Activated CD8-positive, alpha-beta T cell treated with anti-CD3 and anti-CD28 coated beads for 36 hours (primary cell): ENCODE measurements around the gene B4GALT5. TPM values are rescaled to one million over a fixed set of nuclear protein-coding genes. Genes with fewer than 3 reads are reported as not detected.
"Not testable (repeated sequence)": the region's sequence is repeated elsewhere in the genome, so short reads cannot be mapped to it uniquely, and the experiment has no call there.

Source experiments
- ATAC-seq: fragments of 200-7000 bp; cut with Tn5 transposase; one replicate; pipeline ENCODE4 v1.10.0; 2021; ENCODE audit warnings: mild to moderate bottlenecking, moderate library complexity
- CTCF ChIA-PET: fragments of 350-600 bp; sonication (Branson Sonifier 250); formaldehyde crosslinking; loops from one replicate; lab custom pipeline; 2021; ENCODE audit warnings: antibody characterized with exemption; lab: Charles Lee
- POLR2A ChIA-PET: fragments of 350-600 bp; sonication (Branson Sonifier 250); formaldehyde crosslinking; loops from one replicate; lab custom pipeline; 2021; ENCODE audit warnings: antibody characterized with exemption; lab: Charles Lee
- DNase-seq: peaks from one replicate; pipeline ENCODE4 v3.0.0-alpha.2; 2020
- H3K27ac Mint-ChIP-seq: one replicate; pipeline ENCODE4 v1.8.0; 2021; ENCODE audit warnings: mild to moderate bottlenecking, mixed read lengths
- H3K27me3 Mint-ChIP-seq: one replicate; pipeline ENCODE4 v1.8.0; 2021; ENCODE audit warnings: mixed read lengths
- H3K36me3 Mint-ChIP-seq: one replicate; pipeline ENCODE4 v1.8.0; 2021; ENCODE audit warnings: low read depth, mixed read lengths
- H3K4me1 Mint-ChIP-seq: one replicate; pipeline ENCODE4 v1.8.0; 2021; ENCODE audit warnings: low read depth, mixed read lengths
- H3K4me3 Mint-ChIP-seq: one replicate; pipeline ENCODE4 v1.8.0; 2021; ENCODE audit warnings: mild to moderate bottlenecking, moderate library complexity, mixed read lengths
- H3K9me3 Mint-ChIP-seq: one replicate; pipeline ENCODE4 v1.8.0; 2021; ENCODE audit warnings: mixed read lengths
- CTCF ChIP-seq: fragments of 200-600 bp; IDR thresholded peaks from one replicate; pipeline ENCODE4 v1.8.0; 2022; ENCODE audit warnings: antibody characterized with exemption, mild to moderate bottlenecking
- intact Hi-C: fragments of 100-400 bp; cut with micrococcal nuclease; formaldehyde crosslinking; loops from one replicate; pipeline ENCODE4 v1.10.0; 2022
- total RNA-seq, 2 experiments: library from RNA; stranded (reverse); gene quantifications; one replicate each; pipeline ENCODE4 v1.2.3, GENCODE V29; 2021

The B4GALT5 gene
- total RNA-seq, 2 experiments from 2014 or later = 16.5 to 16.8 TPM

GRCh38 chr20:49672096-49672664 is 41.5 kb downstream of the B4GALT5 start:
- no peak overlapping the region for H3K4me3 Mint-ChIP-seq
- no peaks in the 10 kb centered on the region for H3K9me3 Mint-ChIP-seq
- peaks cover 63% of the 10 kb centered on the region for H3K4me1 Mint-ChIP-seq
- H3K36me3 Mint-ChIP-seq = no peaks in the 10 kb centered on the region
- no peak for DNase-seq
- H3K27me3 Mint-ChIP-seq = no peaks in the 10 kb centered on the region
- intact Hi-C loops = no loop called here
- H3K27ac Mint-ChIP-seq = no peak overlapping the region
- ATAC-seq = no peak
- ChIA-PET POLR2A (interaction anchor here (0.6 kb wide), 1 partner anchor 17 kb away, joined by 3 read pairs; no protein-coding TSS in a partner anchor), CTCF (interaction anchor here (1.4 kb wide), 1 partner anchor 14 kb away, joined by 4 read pairs; no protein-coding TSS in a partner anchor)
- TF ChIP-seq CTCF = no peak

- ChIA-PET CTCF (interaction anchor here (1.4 kb wide), 1 partner anchor 13 kb away, joined by 4 read pairs; no protein-coding TSS in a partner anchor), POLR2A (interaction anchor here (0.6 kb wide), 1 partner anchor 18 kb away, joined by 3 read pairs; no protein-coding TSS in a partner anchor)
- no peak for DNase-seq
- Mint-ChIP-seq H3K27me3 (no peaks in the 10 kb centered on the region), H3K4me1 (peaks cover 62% of the 10 kb centered on the region), H3K36me3 (no peaks in the 10 kb centered on the region), H3K27ac (no peak overlapping the region), H3K4me3 (no peak overlapping the region), H3K9me3 (no peaks in the 10 kb centered on the region)
- no peak for ATAC-seq
- intact Hi-C loops = no loop called here
- TF ChIP-seq CTCF = no peak
These were observed 42.2 kb downstream of the B4GALT5 start for GRCh38 chr20:49671433-49671832.

- peak; percentile 38 for DNase-seq
- peak; percentile 67 for ATAC-seq
- ChIA-PET CTCF (interaction anchor here (0.6 to 2.4 kb wide), 7 partner anchors 9 to 219 kb away, joined by 3 to 11 read pairs (median 5); no protein-coding TSS in a partner anchor), POLR2A (interaction anchor here (0.7 to 3.2 kb wide), 9 partner anchors 10 to 186 kb away, joined by 3 to 26 read pairs (median 4); partner anchors contain the start of gene B4GALT5)
- intact Hi-C loops = loop anchor here (5.0 kb wide), 1 partner anchor 43 kb away; the partner anchor contains the start of gene B4GALT5
- Mint-ChIP-seq H3K4me1 (peaks cover 54% of the 10 kb centered on the region), H3K36me3 (no peaks in the 10 kb centered on the region), H3K27ac (peak overlapping the region; percentile 39), H3K9me3 (no peaks in the 10 kb centered on the region), H3K4me3 (peak overlapping the region; percentile 43), H3K27me3 (no peaks in the 10 kb centered on the region)
- no peak for TF ChIP-seq CTCF
These were observed 44.0 kb downstream of the B4GALT5 start for GRCh38 chr20:49669601-49670189.

- DNase-seq, H3K9me3 Mint-ChIP-seq, ATAC-seq, H3K36me3 Mint-ChIP-seq, H3K27me3 Mint-ChIP-seq: not testable (repeated sequence)
- Mint-ChIP-seq H3K4me1 (peaks cover 53% of the 10 kb centered on the region), H3K27ac (peak overlapping the region; percentile 13), H3K4me3 (peak overlapping the region; percentile 43)
- ChIA-PET POLR2A (interaction anchor here (0.6 to 3.2 kb wide), 12 partner anchors 10 to 187 kb away, joined by 3 to 26 read pairs (median 4); partner anchors contain the start of gene B4GALT5), CTCF (interaction anchor here (0.6 to 2.4 kb wide), 10 partner anchors 10 to 220 kb away, joined by 3 to 11 read pairs (median 3); no protein-coding TSS in a partner anchor)
- intact Hi-C loops = loop anchor here (5.0 kb wide), 1 partner anchor 43 kb away; the partner anchor contains the start of gene B4GALT5
These were observed 44.8 kb downstream of the B4GALT5 start for GRCh38 chr20:49668878-49669195.

- no peaks in the 10 kb centered on the region for H3K36me3 Mint-ChIP-seq
- peaks cover 49% of the 10 kb centered on the region for H3K4me1 Mint-ChIP-seq
- ATAC-seq = peak; percentile 85
- ChIA-PET POLR2A (interaction anchor here (0.6 to 3.2 kb wide), 9 partner anchors 10 to 108 kb away, joined by 3 to 26 read pairs (median 4); no protein-coding TSS in a partner anchor), CTCF (interaction anchor here (0.5 to 2.4 kb wide), 10 partner anchors 10 to 178 kb away, joined by 3 to 11 read pairs (median 3); no protein-coding TSS in a partner anchor)
- TF ChIP-seq CTCF = no peak
- H3K27ac Mint-ChIP-seq = peak overlapping the region; percentile 13
- intact Hi-C loops = loop anchor here (5.0 kb wide), 1 partner anchor 44 kb away; the partner anchor contains the start of gene B4GALT5
- peak overlapping the region; percentile 43 for H3K4me3 Mint-ChIP-seq
- peak; percentile 86 for DNase-seq
- H3K9me3 Mint-ChIP-seq = no peaks in the 10 kb centered on the region
- no peaks in the 10 kb centered on the region for H3K27me3 Mint-ChIP-seq
These were observed 45.3 kb downstream of the B4GALT5 start for GRCh38 chr20:49668181-49668877.
